Kidney (tissue), 14 donors: ENCODE results near the gene TXNDC8. TPM values are rescaled to one million over a fixed set of nuclear protein-coding genes. Genes with fewer than 3 reads are reported as not detected.

Source experiments
- DNase-seq, 5 donors: peaks; one replicate each; pipeline ENCODE4 v3.0.0-alpha.2; 2013 to 2020
- FAIRE-seq: peaks from 2 replicates; lab custom pipeline; 2012; peaks lifted over from hg19 to GRCh38; lab: Jason Lieb, UNC
- H3K27ac ChIP-seq, 2 donors: one replicate each; pipeline ENCODE4 v1.7.0; 2013; ENCODE audit warnings: low read depth in 2 of 2, low read length in 2 of 2, inconsistent platforms in 1 of 2
- H3K27me3 ChIP-seq: one replicate; pipeline ENCODE4 v1.7.1; 2013; ENCODE audit warnings: low read length, inconsistent platforms; ENCODE audit not compliant: control insufficient read depth, insufficient read depth
- H3K36me3 ChIP-seq, 3 donors: one replicate each; pipeline versions ENCODE4 v1.7.0 to v1.7.1; 2013; ENCODE audit warnings: low read length in 3 of 3, control low read depth in 1 of 3, inconsistent platforms in 1 of 3; ENCODE audit not compliant: insufficient read depth in 3 of 3, control insufficient read depth in 2 of 3
- H3K4me1 ChIP-seq, 3 donors: one replicate each; pipeline versions ENCODE4 v1.7.0 to v1.7.1; 2013; ENCODE audit warnings: low read length in 3 of 3, inconsistent platforms in 1 of 3, low read depth in 1 of 3; ENCODE audit not compliant: control insufficient read depth in 2 of 3, insufficient read depth in 2 of 3
- H3K4me3 ChIP-seq, 3 donors: one replicate each; pipeline versions ENCODE4 v1.7.0 to v1.8.1; 2013; ENCODE audit warnings: low read length in 3 of 3, control low read depth in 1 of 3, inconsistent platforms in 1 of 3
- H3K9ac ChIP-seq, 3 donors: one replicate each; pipeline versions ENCODE4 v1.7.0 to v1.7.1; 2013; ENCODE audit warnings: low read length in 3 of 3, control low read depth in 1 of 3, inconsistent platforms in 1 of 3
- H3K9me3 ChIP-seq, 3 donors: one replicate each; pipeline versions ENCODE4 v1.7.0 to v1.7.1; 2013; ENCODE audit warnings: low read length in 3 of 3, control low read depth in 1 of 3, inconsistent platforms in 1 of 3; ENCODE audit not compliant: control insufficient read depth in 2 of 3, insufficient read depth in 1 of 3
- intact Hi-C: fragments of 100-400 bp; cut with DNase I; formaldehyde crosslinking; loops from one replicate; pipeline ENCODE4 v1.11.1; 2022
- polyA plus RNA-seq: library from polyadenylated mRNA; stranded (reverse); fragments of 350-450 nt; fragmentation: Illumina TruSeq; extraction: RNeasy Lipid Tissue Mini Kit (QIAGEN cat#74804); gene quantifications from one replicate; pipeline ENCODE4 v1.2.3, GENCODE V29; 2014; ENCODE audit warnings: low read depth, low replicate concordance; ENCODE audit not compliant: insufficient read depth
- total RNA-seq: library from RNA; stranded (reverse); fragmentation: NEBNext Ultra II Directional; extraction: Animal tissue kit (Norgen Biotek cat#: 25700); gene quantifications from one replicate; pipeline ENCODE4 v1.2.1, GENCODE V29; 2021
- TF ChIP-seq, protein P1 (sequence below): IDR thresholded peaks from 3 replicates; pipeline ENCODE4 v1.5.1; 2012; ENCODE audit warnings: mild to moderate bottlenecking, moderate library complexity, borderline replicate concordance; ENCODE audit not compliant: insufficient read depth; ENCODE audit errors: extremely low read depth
- donor health status: control.
- donor health status: control.
- donor health status: control.
- donor health status: control.
- donor health status: control.
- donor health status: DM: yes; HTN: yes; CAD: no.
- donor health status: Normal renal cell carcinoma (clear cell type).

The TXNDC8 gene
- total and polyA plus RNA-seq, 2 donors from 2014 or later, result not detected

- DNase-seq, result peak in 2 of 5 donors; percentile 52 to 74
Measured at GRCh38 chr9:110338143-110338542, 480 bp upstream of the TXNDC8 start.

DNA sequence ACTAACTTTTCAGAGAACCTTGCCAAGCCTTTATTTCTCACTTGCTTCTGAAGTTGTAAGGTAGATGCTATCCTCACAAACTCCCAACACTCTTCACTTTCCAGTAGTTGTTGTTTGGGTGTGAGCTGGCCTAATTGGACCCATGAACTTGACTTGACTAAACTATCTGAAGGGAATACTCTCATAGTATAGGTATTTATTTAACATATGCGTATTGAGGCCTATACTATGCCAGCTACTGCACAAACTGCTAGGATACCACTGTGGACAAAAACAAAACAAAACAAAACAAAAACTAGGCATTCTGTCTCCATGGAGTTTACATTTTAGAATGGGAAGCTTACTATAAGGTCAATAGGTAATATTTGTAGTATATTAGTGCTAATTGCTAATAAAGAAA lies 1.3 kb downstream of the TXNDC8 start:
- no peak for FAIRE-seq
- H3K4me1 ChIP-seq, result no peaks in the 10 kb centered on the region
- H3K27ac ChIP-seq, result no peak overlapping the region
- intact Hi-C loops, result no loop called here
- H3K27me3 ChIP-seq, result no peaks in the 10 kb centered on the region
- TF ChIP-seq, protein P1, sequence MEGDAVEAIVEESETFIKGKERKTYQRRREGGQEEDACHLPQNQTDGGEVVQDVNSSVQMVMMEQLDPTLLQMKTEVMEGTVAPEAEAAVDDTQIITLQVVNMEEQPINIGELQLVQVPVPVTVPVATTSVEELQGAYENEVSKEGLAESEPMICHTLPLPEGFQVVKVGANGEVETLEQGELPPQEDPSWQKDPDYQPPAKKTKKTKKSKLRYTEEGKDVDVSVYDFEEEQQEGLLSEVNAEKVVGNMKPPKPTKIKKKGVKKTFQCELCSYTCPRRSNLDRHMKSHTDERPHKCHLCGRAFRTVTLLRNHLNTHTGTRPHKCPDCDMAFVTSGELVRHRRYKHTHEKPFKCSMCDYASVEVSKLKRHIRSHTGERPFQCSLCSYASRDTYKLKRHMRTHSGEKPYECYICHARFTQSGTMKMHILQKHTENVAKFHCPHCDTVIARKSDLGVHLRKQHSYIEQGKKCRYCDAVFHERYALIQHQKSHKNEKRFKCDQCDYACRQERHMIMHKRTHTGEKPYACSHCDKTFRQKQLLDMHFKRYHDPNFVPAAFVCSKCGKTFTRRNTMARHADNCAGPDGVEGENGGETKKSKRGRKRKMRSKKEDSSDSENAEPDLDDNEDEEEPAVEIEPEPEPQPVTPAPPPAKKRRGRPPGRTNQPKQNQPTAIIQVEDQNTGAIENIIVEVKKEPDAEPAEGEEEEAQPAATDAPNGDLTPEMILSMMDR, result no peak
- no peak overlapping the region for H3K9ac ChIP-seq
- H3K36me3 ChIP-seq, result no peaks in the 10 kb centered on the region
- H3K4me3 ChIP-seq, result no peak overlapping the region
- DNase-seq, result no peak
- H3K9me3 ChIP-seq, result no peaks in the 10 kb centered on the region

More at GRCh38 chr9:110338143-110338542, 480 bp upstream of the TXNDC8 start:
- intact Hi-C loops, result no loop called here
- H3K4me1 ChIP-seq, result no peaks in the 10 kb centered on the region
- H3K27me3 ChIP-seq, result no peaks in the 10 kb centered on the region
- FAIRE-seq, result no peak
- H3K9me3 ChIP-seq, result no peaks in the 10 kb centered on the region
- H3K9ac ChIP-seq, result no peak overlapping the region
- no peak overlapping the region for H3K4me3 ChIP-seq
- H3K36me3 ChIP-seq, result no peaks in the 10 kb centered on the region
- TF ChIP-seq, protein P1, result no peak
- no peak overlapping the region for H3K27ac ChIP-seq

DNA sequence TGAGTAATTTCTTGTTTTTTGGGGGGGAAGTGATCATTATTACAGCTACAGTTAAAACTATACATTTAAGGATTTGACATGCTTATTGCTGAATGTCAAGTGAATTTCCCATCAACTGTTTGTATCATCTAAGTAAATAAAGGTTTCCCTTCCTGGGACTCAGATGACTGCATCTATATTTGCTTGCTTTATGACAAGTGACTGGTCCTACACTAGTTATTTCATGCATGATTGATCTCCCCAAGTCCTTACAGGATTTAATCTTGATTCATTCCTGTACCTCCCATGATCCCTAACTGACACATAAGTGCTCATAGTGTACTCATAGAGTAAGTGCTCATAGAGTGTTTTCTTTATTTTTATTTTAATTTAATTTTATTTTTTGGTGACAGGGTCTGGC lies 2.8 kb downstream of the TXNDC8 start:
- DNase-seq (no peak), FAIRE-seq (no peak)
- intact Hi-C loops, result no loop called here
- no peaks in the 10 kb centered on the region for H3K36me3 ChIP-seq
- H3K4me1 ChIP-seq, result no peaks in the 10 kb centered on the region
- no peaks in the 10 kb centered on the region for H3K27me3 ChIP-seq
- H3K4me3 ChIP-seq, result no peak overlapping the region
- H3K9ac ChIP-seq, result no peak overlapping the region
- H3K27ac ChIP-seq, result no peak overlapping the region
- TF ChIP-seq, protein P1, result no peak
- H3K9me3 ChIP-seq, result no peaks in the 10 kb centered on the region

GRCh38 chr9:110334183-110334582 lies 3.5 kb downstream of the TXNDC8 start:
- H3K36me3 ChIP-seq, result no peaks in the 10 kb centered on the region
- no peaks in the 10 kb centered on the region for H3K27me3 ChIP-seq
- H3K9ac ChIP-seq, result no peak overlapping the region
- DNase-seq (no peak), FAIRE-seq (no peak)
- TF ChIP-seq, protein P1, result no peak
- H3K9me3 ChIP-seq, result no peaks in the 10 kb centered on the region
- no peaks in the 10 kb centered on the region for H3K4me1 ChIP-seq
- H3K27ac ChIP-seq, result no peak overlapping the region
- H3K4me3 ChIP-seq, result no peak overlapping the region
- intact Hi-C loops, result no loop called here
